Measurements from ENCODE around the gene NEU3. TPM values are rescaled to one million over a fixed set of nuclear protein-coding genes. Genes with fewer than 3 reads are reported as not detected.
"Not testable (repeated sequence)": the region's sequence is repeated elsewhere in the genome, so short reads cannot be mapped to it uniquely, and the experiment has no call there.

The NEU3 gene
- total and polyA plus RNA-seq, 3 donors from 2014 or later, result 25.8 to 41.5 (median 29.3) TPM

- TF ChIP-seq CTCF (IDR thresholded peaks at IDR 0.05), result no peak
- no peak for TF ChIP-seq POLR2A (IDR thresholded peaks at IDR 0.05)
Observed at GRCh38 chr11:75041263-75041662, 52.5 kb downstream of the NEU3 start.

GRCh38 chr11:75041821-75042220 is 53.1 kb downstream of the NEU3 start:
- WGBS, 2 donors, result 32 to 41% methylated on average over 3 of the region's 3 CpGs
- H3K4me1 ChIP-seq; H3K27ac ChIP-seq; H3K4me3 ChIP-seq; intact Hi-C loops (cut with DNase I; ENCODE audit: low total_unique reads); DNase-seq; H3K9me3 ChIP-seq; H3K36me3 ChIP-seq (ENCODE audit: low read depth, missing control alignments); H3K27me3 ChIP-seq: not testable (repeated sequence)

More at GRCh38 chr11:75041263-75041662, 52.5 kb downstream of the NEU3 start:
- intact Hi-C loops (cut with DNase I; ENCODE audit: low total_unique reads), result no loop called here
- WGBS, 2 donors, result 74 to 91% methylated on average over 2 of the region's 2 CpGs
- H3K9me3 ChIP-seq, result no peaks in the 10 kb centered on the region
- no peaks in the 10 kb centered on the region for H3K36me3 ChIP-seq (ENCODE audit: low read depth, missing control alignments)
- no peak overlapping the region for H3K27ac ChIP-seq
- no peak for DNase-seq
- H3K4me3 ChIP-seq, result no peak overlapping the region
- no peaks in the 10 kb centered on the region for H3K27me3 ChIP-seq
- no peaks in the 10 kb centered on the region for H3K4me1 ChIP-seq

- H3K36me3 ChIP-seq (ENCODE audit: low read depth, missing control alignments); intact Hi-C loops (cut with DNase I; ENCODE audit: low total_unique reads); H3K4me3 ChIP-seq; H3K27ac ChIP-seq; DNase-seq; H3K27me3 ChIP-seq; H3K9me3 ChIP-seq; H3K4me1 ChIP-seq: not testable (repeated sequence)
- 82 to 91% methylated on average over 13 to 15 of the region's 15 CpGs for WGBS, 2 donors
Observed at GRCh38 chr11:75044381-75045170, 55.8 kb downstream of the NEU3 start.

- H3K27me3 ChIP-seq; H3K4me3 ChIP-seq; DNase-seq; H3K9me3 ChIP-seq; H3K4me1 ChIP-seq; intact Hi-C loops (cut with DNase I; ENCODE audit: low total_unique reads); H3K36me3 ChIP-seq (ENCODE audit: low read depth, missing control alignments); H3K27ac ChIP-seq: not testable (repeated sequence)
- 83 to 87% methylated on average over 5 of the region's 5 CpGs for WGBS, 2 donors
Observed at GRCh38 chr11:75046668-75047067, 57.9 kb downstream of the NEU3 start.

GRCh38 chr11:75047191-75047590 is 58.5 kb downstream of the NEU3 start:
- Histone ChIP-seq H3K27ac (no peak overlapping the region), H3K9me3 (no peaks in the 10 kb centered on the region), H3K27me3 (no peaks in the 10 kb centered on the region), H3K4me3 (no peak overlapping the region), H3K36me3 (ENCODE audit: low read depth, missing control alignments) (no peaks in the 10 kb centered on the region), H3K4me1 (no peaks in the 10 kb centered on the region)
- WGBS, 2 donors, result 90 to 91% methylated on average over 4 of the region's 4 CpGs
- intact Hi-C loops (cut with DNase I; ENCODE audit: low total_unique reads), result no loop called here
- TF ChIP-seq CTCF (IDR thresholded peaks at IDR 0.05) (no peak), POLR2A (IDR thresholded peaks at IDR 0.05) (no peak)
- no peak for DNase-seq

- H3K36me3 ChIP-seq (ENCODE audit: low read depth, missing control alignments); H3K27ac ChIP-seq; H3K27me3 ChIP-seq; DNase-seq; H3K9me3 ChIP-seq; intact Hi-C loops (cut with DNase I; ENCODE audit: low total_unique reads); H3K4me3 ChIP-seq; H3K4me1 ChIP-seq: not testable (repeated sequence)
- 84 to 90% methylated on average over 8 of the region's 8 CpGs for WGBS, 2 donors
Observed at GRCh38 chr11:75049501-75050266, 61.0 kb downstream of the NEU3 start.

Measured in testis (tissue), 3 donors.